Caco-2 (cell line): ENCODE results near the gene KCTD1. TPM values are rescaled to one million over a fixed set of nuclear protein-coding genes. Genes with fewer than 3 reads are reported as not detected.

Experiments
- BruUV-seq: library from RNA; stranded (reverse); fragments of 400-500 nt; replicated peaks from 2 replicates; lab custom pipeline; 2021; lab: Mats Ljungman, UMichigan
- CTCF ChIA-PET: fragments of 300-600 bp; sonication (Branson Sonifier 250); formaldehyde crosslinking; loops from one replicate; lab custom pipeline; 2022; ENCODE audit warnings: antibody characterized with exemption; lab: Charles Lee
- POLR2A ChIA-PET: fragments of 300-600 bp; sonication (Branson Sonifier 250); formaldehyde crosslinking; loops from one replicate; lab custom pipeline; 2022; ENCODE audit warnings: antibody characterized with exemption; lab: Charles Lee
- DNase-seq, 2 experiments: peaks; one replicate each; pipeline versions ENCODE4 v3.0.0 to v3.0.0-alpha.2; 2020 to 2022
- H3K27me3 ChIP-seq: replicated peaks from 2 replicates; pipeline ENCODE4 v1.6.0; 2011; ENCODE audit warnings: low read length; ENCODE audit not compliant: control insufficient read depth, insufficient read depth
- H3K36me3 ChIP-seq: 2 replicates; pipeline ENCODE4 v1.5.1; 2011; ENCODE audit warnings: low read length; ENCODE audit not compliant: control insufficient read depth, insufficient read depth
- H3K4me1 ChIP-seq: fragments of 250-450 bp; sonication (Bioruptor Pico); 2 replicates; pipeline ENCODE4 v1.5.1; 2020; ENCODE audit warnings: mild to moderate bottlenecking
- H3K4me3 ChIP-seq: 2 replicates; pipeline ENCODE4 v1.5.1; 2011; ENCODE audit warnings: low read depth, mild to moderate bottlenecking, control low read depth, low read length
- H3K9me3 ChIP-seq: fragments of 250-450 bp; sonication (Bioruptor Pico); 2 replicates; pipeline ENCODE4 v1.5.1; 2020; ENCODE audit warnings: mild to moderate bottlenecking, moderate library complexity
- H3K27ac Mint-ChIP-seq: one replicate; pipeline ENCODE4 v1.8.0; 2022; ENCODE audit warnings: mixed read lengths; ENCODE audit not compliant: unreplicated experiment
- H3K27me3 Mint-ChIP-seq: one replicate; pipeline ENCODE4 v1.8.0; 2022; ENCODE audit warnings: mixed read lengths; ENCODE audit not compliant: insufficient read depth, unreplicated experiment
- H3K36me3 Mint-ChIP-seq: one replicate; pipeline ENCODE4 v1.8.0; 2022; ENCODE audit warnings: mild to moderate bottlenecking, mixed read lengths; ENCODE audit not compliant: insufficient read depth, unreplicated experiment
- H3K4me1 Mint-ChIP-seq: one replicate; pipeline ENCODE4 v1.8.0; 2022; ENCODE audit warnings: low read depth, mixed read lengths; ENCODE audit not compliant: unreplicated experiment
- H3K4me3 Mint-ChIP-seq: one replicate; pipeline ENCODE4 v1.8.0; 2022; ENCODE audit warnings: mild to moderate bottlenecking, moderate library complexity, mixed read lengths; ENCODE audit not compliant: unreplicated experiment
- H3K9me3 Mint-ChIP-seq: one replicate; pipeline ENCODE4 v1.8.0; 2022; ENCODE audit warnings: mixed read lengths; ENCODE audit not compliant: unreplicated experiment
- CTCF ChIP-seq, 2 experiments: fragments of 200-600 bp in 1 of 2; IDR thresholded peaks; 1 replicate in 1 of 2; 2 replicates in 1 of 2; pipeline versions ENCODE4 v1.5.1 to v1.8.0; 2011 to 2022; ENCODE audit warnings: antibody characterized with exemption in 1 of 2, control low read depth in 1 of 2, inconsistent platforms in 1 of 2, low read depth in 1 of 2, low read length in 1 of 2, mild to moderate bottlenecking in 1 of 2, moderate library complexity in 1 of 2; ENCODE audit not compliant: insufficient read depth in 1 of 2, severe bottlenecking in 1 of 2, unreplicated experiment in 1 of 2
- intact Hi-C: fragments of 100-400 bp; cut with micrococcal nuclease; formaldehyde crosslinking; loops from one replicate; pipeline ENCODE4 v1.10.0; 2022; ENCODE audit not compliant: unreplicated experiment
- total RNA-seq: library from RNA; stranded (reverse); gene quantifications from 2 replicates; pipeline ENCODE4 v1.2.3, GENCODE V29; 2022

Gene KCTD1
- total RNA-seq, 1 experiment from 2014 or later = 5.7 TPM

- no peak for DNase-seq
- Histone ChIP-seq H3K4me3 (no peak overlapping the region), H3K4me1 (peaks cover 56% of the 10 kb centered on the region), H3K27me3 (no peaks in the 10 kb centered on the region), H3K9me3 (no peaks in the 10 kb centered on the region), H3K36me3 (no peaks in the 10 kb centered on the region)
- intact Hi-C loops = no loop called here
- no TSS peak for BruUV-seq
- Mint-ChIP-seq H3K4me1 (peaks cover 17% of the 10 kb centered on the region), H3K36me3 (no peaks in the 10 kb centered on the region), H3K27me3 (no peaks in the 10 kb centered on the region), H3K27ac (peak overlapping the region; percentile 56), H3K9me3 (no peaks in the 10 kb centered on the region), H3K4me3 (no peak overlapping the region)
- ChIA-PET POLR2A (no interaction called here), CTCF (no interaction called here)
- TF ChIP-seq CTCF (IDR thresholded peaks at IDR 0.05; ENCODE audit: insufficient read depth in 1 of 2, low read depth in 1 of 2, low read length in 1 of 2, severe bottlenecking in 1 of 2, unreplicated experiment in 1 of 2) = no peak
Observed at GRCh38 chr18:26479065-26479680, 69.2 kb downstream of the KCTD1 start.

- TF ChIP-seq CTCF (IDR thresholded peaks at IDR 0.05; ENCODE audit: insufficient read depth in 1 of 2, low read depth in 1 of 2, low read length in 1 of 2, severe bottlenecking in 1 of 2, unreplicated experiment in 1 of 2) = no peak
- Histone ChIP-seq H3K4me1 (peaks cover 52% of the 10 kb centered on the region), H3K9me3 (no peaks in the 10 kb centered on the region), H3K36me3 (no peaks in the 10 kb centered on the region), H3K4me3 (no peak overlapping the region), H3K27me3 (no peaks in the 10 kb centered on the region)
- H3K4me3 Mint-ChIP-seq = no peak overlapping the region
- no peaks in the 10 kb centered on the region for H3K9me3 Mint-ChIP-seq
- DNase-seq = peak in 1 of 2 experiments; percentile 26
- H3K27ac Mint-ChIP-seq = peak overlapping the region; percentile 56
- CTCF ChIA-PET = no interaction called here
- intact Hi-C loops = loop anchor here (1.0 kb wide), 1 partner anchor 70 kb away; the partner anchor contains the start of gene KCTD1
- peaks cover 19% of the 10 kb centered on the region for H3K4me1 Mint-ChIP-seq
- POLR2A ChIA-PET = no interaction called here
- H3K36me3 Mint-ChIP-seq = no peaks in the 10 kb centered on the region
- no TSS peak for BruUV-seq
- H3K27me3 Mint-ChIP-seq = no peaks in the 10 kb centered on the region
Observed at GRCh38 chr18:26477828-26478466, 70.4 kb downstream of the KCTD1 start.

- Mint-ChIP-seq H3K4me3 (no peak overlapping the region), H3K27ac (no peak overlapping the region), H3K27me3 (no peaks in the 10 kb centered on the region), H3K36me3 (no peaks in the 10 kb centered on the region), H3K9me3 (no peaks in the 10 kb centered on the region), H3K4me1 (peaks cover 28% of the 10 kb centered on the region)
- Histone ChIP-seq H3K4me1 (peaks cover 41% of the 10 kb centered on the region), H3K27me3 (no peaks in the 10 kb centered on the region), H3K4me3 (no peak overlapping the region), H3K36me3 (no peaks in the 10 kb centered on the region), H3K9me3 (no peaks in the 10 kb centered on the region)
- CTCF ChIA-PET = no interaction called here
- BruUV-seq = no TSS peak
- intact Hi-C loops = no loop called here
- no peak for TF ChIP-seq CTCF (IDR thresholded peaks at IDR 0.05; ENCODE audit: insufficient read depth in 1 of 2, low read depth in 1 of 2, low read length in 1 of 2, severe bottlenecking in 1 of 2, unreplicated experiment in 1 of 2)
- DNase-seq = no peak
- POLR2A ChIA-PET = no interaction called here
Observed at GRCh38 chr18:26476697-26477096, 71.7 kb downstream of the KCTD1 start.
